NCI-H1105 treated with DMSO at 0.1 percent for 48 hours (cell line): ENCODE measurements around the gene HMGXB3.

Source experiments
- DNase-seq: peaks from one replicate; lab custom pipeline; 2025; lab: John Stamatoyannopoulos, UW

HMGXB3 gene

GRCh38 chr5:149990518-149991376, 9.8 kb upstream of the HMGXB3 start:
- DNase-seq = peak; percentile 54

GRCh38 chr5:149993471-149993870, 7.1 kb upstream of the HMGXB3 start:
- no peak for DNase-seq

GRCh38 chr5:149995385-149996204, 4.9 kb upstream of the HMGXB3 start:
- no peak for DNase-seq

- DNase-seq = no peak
Observed at GRCh38 chr5:149996205-149996890, 4.2 kb upstream of the HMGXB3 start.

- no peak for DNase-seq
Observed at GRCh38 chr5:149998281-149998680, 2.3 kb upstream of the HMGXB3 start.

- no peak for DNase-seq
Observed at GRCh38 chr5:149999359-149999758, 1.2 kb upstream of the HMGXB3 start.

- DNase-seq = no peak
Observed at GRCh38 chr5:149999866-150000255, 678 bp upstream of the HMGXB3 start.

- no peak for DNase-seq
Observed at GRCh38 chr5:150000990-150001659, 586 bp downstream of the HMGXB3 start.

- DNase-seq = peak; percentile 7
Observed at GRCh38 chr5:150001660-150002486, 1.3 kb downstream of the HMGXB3 start.

- no peak for DNase-seq
Observed at GRCh38 chr5:150006318-150006717, 5.8 kb downstream of the HMGXB3 start.

- no peak for DNase-seq
Observed at GRCh38 chr5:150007050-150007449, 6.5 kb downstream of the HMGXB3 start.

GRCh38 chr5:150009671-150010387, 9.3 kb downstream of the HMGXB3 start:
- DNase-seq = no peak

- no peak for DNase-seq
Observed at GRCh38 chr5:150013931-150014330, 13.4 kb downstream of the HMGXB3 start.

- DNase-seq = no peak
Observed at GRCh38 chr5:150014456-150014855, 13.9 kb downstream of the HMGXB3 start.

- no peak for DNase-seq
Observed at GRCh38 chr5:150015415-150015814, 14.9 kb downstream of the HMGXB3 start.

GRCh38 chr5:150016537-150016936, 16.0 kb downstream of the HMGXB3 start:
- DNase-seq = no peak

- DNase-seq = no peak
Observed at GRCh38 chr5:150017226-150018005, 16.9 kb downstream of the HMGXB3 start.

GRCh38 chr5:150020249-150020648, 19.7 kb downstream of the HMGXB3 start:
- DNase-seq = no peak

- no peak for DNase-seq
Observed at GRCh38 chr5:150021491-150022157, 21.1 kb downstream of the HMGXB3 start.
